GM23338 (cell line): ENCODE measurements around the gene EFCAB12. TPM values are rescaled to one million over a fixed set of nuclear protein-coding genes. Genes with fewer than 3 reads are reported as not detected.
A peak's percentile ranks its signal among the peaks of the same experiment; 100 is the strongest.

Experiments
- ATAC-seq: fragments of 200-7000 bp; cut with Tn5 transposase; 3 replicates; pipeline ENCODE4 v1.9.1; 2020
- DNase-seq: peaks from one replicate; pipeline ENCODE4 v3.0.0-alpha.2; 2015; ENCODE audit warnings: low spot score
- H2AFZ ChIP-seq: fragments of 200-600 bp; sonication (generic); 2 replicates; pipeline ENCODE4 v1.8.0; 2016; ENCODE audit warnings: antibody characterized with exemption, mild to moderate bottlenecking, moderate library complexity
- H3F3A ChIP-seq: fragments of 200-600 bp; sonication (generic); replicated peaks from 2 replicates; pipeline ENCODE4 v1.8.0; 2017; ENCODE audit warnings: antibody characterized with exemption, mixed run types, low read depth
- H3K27ac ChIP-seq: fragments of 200-600 bp; sonication (generic); 2 replicates; pipeline ENCODE4 v1.6.1; 2016; ENCODE audit warnings: low read depth
- H3K27me3 ChIP-seq: fragments of 200-600 bp; sonication (generic); 2 replicates; pipeline ENCODE4 v1.8.0; 2016; ENCODE audit warnings: mild to moderate bottlenecking, mixed run types, moderate library complexity; ENCODE audit not compliant: insufficient read depth
- H3K36me3 ChIP-seq: fragments of 200-600 bp; sonication (generic); 2 replicates; pipeline ENCODE4 v1.8.0; 2016; ENCODE audit warnings: mild to moderate bottlenecking; ENCODE audit not compliant: insufficient read depth
- H3K4me1 ChIP-seq: fragments of 200-600 bp; sonication (generic); 2 replicates; pipeline ENCODE4 v1.8.0; 2016; ENCODE audit warnings: mild to moderate bottlenecking, moderate library complexity; ENCODE audit not compliant: insufficient read depth
- H3K4me2 ChIP-seq: fragments of 200-600 bp; sonication (generic); 2 replicates; pipeline ENCODE4 v1.7.1; 2017; ENCODE audit warnings: mixed run types
- H3K4me3 ChIP-seq: fragments of 200-600 bp; sonication (generic); 2 replicates; pipeline ENCODE4 v1.6.1; 2016; ENCODE audit warnings: mixed run types
- H3K79me2 ChIP-seq: fragments of 200-600 bp; sonication (generic); replicated peaks from 2 replicates; pipeline ENCODE4 v1.8.0; 2017; ENCODE audit warnings: mild to moderate bottlenecking; ENCODE audit not compliant: insufficient read depth
- H3K9me2 ChIP-seq: fragments of 200-600 bp; sonication (generic); 2 replicates; pipeline ENCODE4 v1.8.0; 2017; ENCODE audit not compliant: insufficient read depth
- H4K20me1 ChIP-seq: fragments of 200-600 bp; sonication (generic); replicated peaks from 2 replicates; pipeline ENCODE4 v1.8.0; 2017; ENCODE audit warnings: mild to moderate bottlenecking; ENCODE audit not compliant: insufficient read depth
- H3K27ac Mint-ChIP-seq: 2 replicates; pipeline ENCODE4 v1.8.0; 2020; ENCODE audit warnings: inconsistent platforms, mild to moderate bottlenecking, moderate library complexity, mixed read lengths
- H3K27me3 Mint-ChIP-seq: 3 replicates; pipeline ENCODE4 v1.8.0; 2022; ENCODE audit warnings: low read depth, mild to moderate bottlenecking, moderate library complexity, mixed read lengths, inconsistent platforms; ENCODE audit not compliant: insufficient read depth, poor library complexity
- H3K36me3 Mint-ChIP-seq: 3 replicates; pipeline ENCODE4 v1.8.0; 2021; ENCODE audit warnings: low read depth, mild to moderate bottlenecking, inconsistent platforms, moderate library complexity, mixed read lengths
- H3K4me1 Mint-ChIP-seq: 3 replicates; pipeline ENCODE4 v1.8.0; 2020; ENCODE audit warnings: mild to moderate bottlenecking, inconsistent platforms, mixed read lengths
- H3K4me3 Mint-ChIP-seq: 3 replicates; pipeline ENCODE4 v1.8.0; 2021; ENCODE audit warnings: moderate library complexity, mild to moderate bottlenecking, inconsistent platforms, mixed read lengths
- H3K9me3 Mint-ChIP-seq: 3 replicates; pipeline ENCODE4 v1.8.0; 2020; ENCODE audit warnings: moderate library complexity, mild to moderate bottlenecking, inconsistent platforms, mixed read lengths
- CTCF ChIP-seq, 2 experiments: fragments of 200-600 bp in 1 of 2; sonication (generic) in 1 of 2; conservative IDR thresholded peaks; 2 replicates each; pipeline versions ENCODE4 v1.5.1 to v1.6.1; 2016 to 2017; ENCODE audit warnings: antibody characterized with exemption in 2 of 2, low read depth in 2 of 2, mild to moderate bottlenecking in 2 of 2, moderate library complexity in 1 of 2
- EZH2 ChIP-seq: fragments of 200-600 bp; sonication (generic); IDR thresholded peaks from one replicate; pipeline ENCODE4 v1.8.0; 2017; ENCODE audit warnings: antibody characterized with exemption, mild to moderate bottlenecking, low read depth; ENCODE audit not compliant: unreplicated experiment
- EZH2phosphoT487 ChIP-seq: fragments of 200-600 bp; sonication (generic); IDR thresholded peaks from one replicate; pipeline ENCODE4 v1.8.1; 2018; ENCODE audit warnings: antibody characterized with exemption; ENCODE audit not compliant: unreplicated experiment
- JUNB ChIP-seq: IDR thresholded peaks from one replicate; pipeline ENCODE4 v1.6.1; 2016; ENCODE audit warnings: antibody characterized with exemption; ENCODE audit not compliant: unreplicated experiment
- NANOG ChIP-seq: IDR thresholded peaks from 2 replicates; pipeline ENCODE4 v1.6.1; 2016; ENCODE audit warnings: antibody characterized with exemption, borderline replicate concordance
- POLR2AphosphoS5 ChIP-seq: IDR thresholded peaks from 2 replicates; pipeline ENCODE4 v1.6.1; 2016; ENCODE audit warnings: antibody characterized with exemption, low read depth
- STAT1 ChIP-seq: IDR thresholded peaks from one replicate; pipeline ENCODE4 v1.6.1; 2016; ENCODE audit warnings: antibody characterized with exemption; ENCODE audit not compliant: unreplicated experiment
- ZNF114 ChIP-seq: fragments of 250-450 bp; sonication (Bioruptor Pico); IDR thresholded peaks from 2 replicates; pipeline ENCODE4 v1.5.0; 2020; ENCODE audit warnings: mild to moderate bottlenecking, moderate library complexity
- polyA plus RNA-seq: library from polyadenylated mRNA; unstranded; fragments of >200 nt; fragmentation: Nextera tagmentation; extraction: Ambion mirVana; gene quantifications from 2 replicates; pipeline ENCODE4 v1.2.1, GENCODE V29; 2016
- total RNA-seq: library from RNA; depleted of rRNA; stranded (reverse); fragments of >200 nt; shearing (Covaris generic); gene quantifications from 2 replicates; pipeline ENCODE4 v1.2.3, GENCODE V29; 2014
- TF ChIP-seq, protein P1 (sequence below): fragments of 250-450 bp; sonication (Bioruptor Pico); IDR thresholded peaks from 2 replicates; pipeline ENCODE4 v1.5.0; 2020; ENCODE audit warnings: mild to moderate bottlenecking, moderate library complexity

EFCAB12 gene
- total and polyA plus RNA-seq, 2 experiments from 2014 or later, result 0.24 to 0.65 TPM

- TF ChIP-seq, protein P1, sequence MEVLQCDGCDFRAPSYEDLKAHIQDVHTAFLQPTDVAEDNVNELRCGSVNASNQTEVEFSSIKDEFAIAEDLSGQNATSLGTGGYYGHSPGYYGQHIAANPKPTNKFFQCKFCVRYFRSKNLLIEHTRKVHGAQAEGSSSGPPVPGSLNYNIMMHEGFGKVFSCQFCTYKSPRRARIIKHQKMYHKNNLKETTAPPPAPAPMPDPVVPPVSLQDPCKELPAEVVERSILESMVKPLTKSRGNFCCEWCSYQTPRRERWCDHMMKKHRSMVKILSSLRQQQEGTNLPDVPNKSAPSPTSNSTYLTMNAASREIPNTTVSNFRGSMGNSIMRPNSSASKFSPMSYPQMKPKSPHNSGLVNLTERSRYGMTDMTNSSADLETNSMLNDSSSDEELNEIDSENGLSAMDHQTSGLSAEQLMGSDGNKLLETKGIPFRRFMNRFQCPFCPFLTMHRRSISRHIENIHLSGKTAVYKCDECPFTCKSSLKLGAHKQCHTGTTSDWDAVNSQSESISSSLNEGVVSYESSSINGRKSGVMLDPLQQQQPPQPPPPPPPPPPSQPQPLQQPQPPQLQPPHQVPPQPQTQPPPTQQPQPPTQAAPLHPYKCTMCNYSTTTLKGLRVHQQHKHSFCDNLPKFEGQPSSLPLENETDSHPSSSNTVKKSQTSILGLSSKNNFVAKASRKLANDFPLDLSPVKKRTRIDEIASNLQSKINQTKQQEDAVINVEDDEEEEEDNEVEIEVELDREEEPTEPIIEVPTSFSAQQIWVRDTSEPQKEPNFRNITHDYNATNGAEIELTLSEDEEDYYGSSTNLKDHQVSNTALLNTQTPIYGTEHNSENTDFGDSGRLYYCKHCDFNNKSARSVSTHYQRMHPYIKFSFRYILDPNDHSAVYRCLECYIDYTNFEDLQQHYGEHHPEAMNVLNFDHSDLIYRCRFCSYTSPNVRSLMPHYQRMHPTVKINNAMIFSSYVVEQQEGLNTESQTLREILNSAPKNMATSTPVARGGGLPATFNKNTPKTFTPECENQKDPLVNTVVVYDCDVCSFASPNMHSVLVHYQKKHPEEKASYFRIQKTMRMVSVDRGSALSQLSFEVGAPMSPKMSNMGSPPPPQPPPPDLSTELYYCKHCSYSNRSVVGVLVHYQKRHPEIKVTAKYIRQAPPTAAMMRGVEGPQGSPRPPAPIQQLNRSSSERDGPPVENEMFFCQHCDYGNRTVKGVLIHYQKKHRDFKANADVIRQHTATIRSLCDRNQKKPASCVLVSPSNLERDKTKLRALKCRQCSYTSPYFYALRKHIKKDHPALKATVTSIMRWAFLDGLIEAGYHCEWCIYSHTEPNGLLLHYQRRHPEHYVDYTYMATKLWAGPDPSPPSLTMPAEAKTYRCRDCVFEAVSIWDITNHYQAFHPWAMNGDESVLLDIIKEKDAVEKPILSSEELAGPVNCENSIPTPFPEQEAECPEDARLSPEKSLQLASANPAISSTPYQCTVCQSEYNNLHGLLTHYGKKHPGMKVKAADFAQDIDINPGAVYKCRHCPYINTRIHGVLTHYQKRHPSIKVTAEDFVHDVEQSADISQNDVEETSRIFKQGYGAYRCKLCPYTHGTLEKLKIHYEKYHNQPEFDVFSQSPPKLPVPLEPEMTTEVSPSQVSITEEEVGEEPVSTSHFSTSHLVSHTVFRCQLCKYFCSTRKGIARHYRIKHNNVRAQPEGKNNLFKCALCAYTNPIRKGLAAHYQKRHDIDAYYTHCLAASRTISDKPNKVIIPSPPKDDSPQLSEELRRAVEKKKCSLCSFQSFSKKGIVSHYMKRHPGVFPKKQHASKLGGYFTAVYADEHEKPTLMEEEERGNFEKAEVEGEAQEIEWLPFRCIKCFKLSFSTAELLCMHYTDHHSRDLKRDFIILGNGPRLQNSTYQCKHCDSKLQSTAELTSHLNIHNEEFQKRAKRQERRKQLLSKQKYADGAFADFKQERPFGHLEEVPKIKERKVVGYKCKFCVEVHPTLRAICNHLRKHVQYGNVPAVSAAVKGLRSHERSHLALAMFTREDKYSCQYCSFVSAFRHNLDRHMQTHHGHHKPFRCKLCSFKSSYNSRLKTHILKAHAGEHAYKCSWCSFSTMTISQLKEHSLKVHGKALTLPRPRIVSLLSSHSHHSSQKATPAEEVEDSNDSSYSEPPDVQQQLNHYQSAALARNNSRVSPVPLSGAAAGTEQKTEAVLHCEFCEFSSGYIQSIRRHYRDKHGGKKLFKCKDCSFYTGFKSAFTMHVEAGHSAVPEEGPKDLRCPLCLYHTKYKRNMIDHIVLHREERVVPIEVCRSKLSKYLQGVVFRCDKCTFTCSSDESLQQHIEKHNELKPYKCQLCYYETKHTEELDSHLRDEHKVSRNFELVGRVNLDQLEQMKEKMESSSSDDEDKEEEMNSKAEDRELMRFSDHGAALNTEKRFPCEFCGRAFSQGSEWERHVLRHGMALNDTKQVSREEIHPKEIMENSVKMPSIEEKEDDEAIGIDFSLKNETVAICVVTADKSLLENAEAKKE (CRISPR knock-in tag), result no peak
- TF ChIP-seq STAT1 (no peak), ZNF114 (CRISPR knock-in tag) (no peak), POLR2AphosphoS5 (no peak), JUNB (no peak)
Measured at GRCh38 chr3:129441215-129441614, 12.8 kb upstream of the EFCAB12 start (continued).

DNA sequence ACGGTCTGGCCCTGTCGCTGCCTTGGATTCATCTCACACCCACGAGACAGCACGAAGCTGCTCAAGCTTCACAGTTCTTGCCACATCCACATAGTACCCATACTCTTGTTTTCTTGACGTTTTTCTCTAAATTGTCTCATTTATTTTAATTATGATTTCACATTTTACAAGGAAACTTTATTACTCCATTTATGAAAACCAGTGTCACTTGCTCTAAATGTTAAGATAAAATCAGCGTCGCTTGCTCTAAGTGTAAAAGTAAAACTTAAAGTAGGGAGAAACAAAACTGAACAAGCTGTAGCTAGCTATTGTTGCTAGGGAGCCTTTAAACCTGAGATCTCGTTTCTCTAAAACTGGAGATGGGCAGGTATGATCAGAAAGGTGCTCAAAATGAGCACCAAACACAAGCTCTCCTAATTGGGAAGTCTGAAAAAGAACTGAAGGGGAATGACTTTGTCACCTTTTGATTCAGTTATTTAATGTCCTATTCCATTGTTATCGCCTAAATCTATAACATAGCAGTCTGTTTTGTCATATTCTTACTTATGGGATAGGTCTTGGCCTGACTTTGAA, 12.3 kb upstream of the EFCAB12 start:
- TF ChIP-seq EZH2phosphoT487 (no peak), NANOG (no peak), ZNF114 (CRISPR knock-in tag) (no peak), EZH2 (no peak), CTCF (conservative IDR thresholded peaks at IDR 0.05; ENCODE audit: low read depth in 2 of 2) (no peak)
- Histone ChIP-seq H3K4me3 (peak overlapping the region; percentile 65), H3K4me2 (peak overlapping the region; percentile 82), H3K27me3 (no peaks in the 10 kb centered on the region), H3F3A (no peaks in the 10 kb centered on the region), H3K9me2 (no peaks in the 10 kb centered on the region), H3K4me1 (peaks cover 23% of the 10 kb centered on the region), H3K36me3 (peaks cover 18% of the 10 kb centered on the region), H4K20me1 (peaks cover 7% of the 10 kb centered on the region; the same call in 1 of the 2 replicates), H3K79me2 (peaks cover 61% of the 10 kb centered on the region), H3K27ac (peak overlapping the region; percentile 75), H2AFZ (peak overlapping the region; percentile 57)
- peak overlapping the region; percentile 88 for H3K27ac Mint-ChIP-seq
- H3K4me3 Mint-ChIP-seq, result peak overlapping the region; percentile 94
- peaks cover 8% of the 10 kb centered on the region for H3K27me3 Mint-ChIP-seq
- peaks cover 34% of the 10 kb centered on the region for H3K4me1 Mint-ChIP-seq
- H3K9me3 Mint-ChIP-seq, result no peaks in the 10 kb centered on the region
- ATAC-seq (no peak), DNase-seq (no peak)
- H3K36me3 Mint-ChIP-seq, result peaks cover 32% of the 10 kb centered on the region
